Motor neuron (in vitro differentiated cells): ENCODE measurements around the gene HDDC3. TPM values are rescaled to one million over a fixed set of nuclear protein-coding genes. Genes with fewer than 3 reads are reported as not detected.
"Not testable (repeated sequence)": the region's sequence is repeated elsewhere in the genome, so short reads cannot be mapped to it uniquely, and the experiment has no call there.

Source experiments
- ATAC-seq, 8 experiments: fragments of 200-7000 bp; cut with Tn5 transposase; replicated peaks in 6 of 8; 2 replicates each; pipeline ENCODE4 v1.8.0; 2021; ENCODE audit warnings: mild to moderate bottlenecking in 8 of 8, moderate library complexity in 8 of 8
- H3K27ac ChIP-seq, 2 donors: fragments of 250-450 bp; sonication (Bioruptor Pico); 2 replicates each; pipeline ENCODE4 v1.9.0; 2021; ENCODE audit warnings: antibody characterized with exemption in 2 of 2, mild to moderate bottlenecking in 2 of 2, moderate library complexity in 1 of 2
- H3K4me1 ChIP-seq, 2 donors: fragments of 250-450 bp; sonication (Bioruptor Pico); replicated peaks in 1 of 2; 2 replicates each; pipeline ENCODE4 v1.6.1; 2021; ENCODE audit warnings: antibody characterized with exemption in 2 of 2, mild to moderate bottlenecking in 2 of 2, moderate library complexity in 1 of 2
- H3K4me3 ChIP-seq, 5 donors: fragments of 250-450 bp; sonication (Bioruptor Pico); 2 replicates each; pipeline ENCODE4 v1.9.0; 2021; ENCODE audit warnings: antibody characterized with exemption in 5 of 5, mild to moderate bottlenecking in 5 of 5, moderate library complexity in 4 of 5
- WGBS, 10 experiments: fragments of 450-650 bp; shearing (Covaris generic); methylation state at CpG; one replicate each; pipeline ENCODE4 v1.0.0; 2022; 5-methylcytosine and 5-hydroxymethylcytosine counted together
- in situ Hi-C, 9 experiments: fragments of 400-800 bp; cut with MboI; loops; one replicate each; pipeline ENCODE4 v1.15.0; 2021; ENCODE audit warnings: low sequenced_read_pairs in 9 of 9, low pct_unique_long_range_greater_than_20kb in 2 of 9; ENCODE audit not compliant: unreplicated experiment in 9 of 9
- total RNA-seq, 8 experiments: library from RNA; unstranded; fragments of 300-600 nt; gene quantifications; 2 replicates each; pipeline versions ENCODE4 v1.2.3 to v1.2.4, GENCODE V29; 2022

HDDC3 gene
- total RNA-seq, 8 experiments from 2014 or later = 10.1 to 22.4 (median 13.6) TPM

DNA sequence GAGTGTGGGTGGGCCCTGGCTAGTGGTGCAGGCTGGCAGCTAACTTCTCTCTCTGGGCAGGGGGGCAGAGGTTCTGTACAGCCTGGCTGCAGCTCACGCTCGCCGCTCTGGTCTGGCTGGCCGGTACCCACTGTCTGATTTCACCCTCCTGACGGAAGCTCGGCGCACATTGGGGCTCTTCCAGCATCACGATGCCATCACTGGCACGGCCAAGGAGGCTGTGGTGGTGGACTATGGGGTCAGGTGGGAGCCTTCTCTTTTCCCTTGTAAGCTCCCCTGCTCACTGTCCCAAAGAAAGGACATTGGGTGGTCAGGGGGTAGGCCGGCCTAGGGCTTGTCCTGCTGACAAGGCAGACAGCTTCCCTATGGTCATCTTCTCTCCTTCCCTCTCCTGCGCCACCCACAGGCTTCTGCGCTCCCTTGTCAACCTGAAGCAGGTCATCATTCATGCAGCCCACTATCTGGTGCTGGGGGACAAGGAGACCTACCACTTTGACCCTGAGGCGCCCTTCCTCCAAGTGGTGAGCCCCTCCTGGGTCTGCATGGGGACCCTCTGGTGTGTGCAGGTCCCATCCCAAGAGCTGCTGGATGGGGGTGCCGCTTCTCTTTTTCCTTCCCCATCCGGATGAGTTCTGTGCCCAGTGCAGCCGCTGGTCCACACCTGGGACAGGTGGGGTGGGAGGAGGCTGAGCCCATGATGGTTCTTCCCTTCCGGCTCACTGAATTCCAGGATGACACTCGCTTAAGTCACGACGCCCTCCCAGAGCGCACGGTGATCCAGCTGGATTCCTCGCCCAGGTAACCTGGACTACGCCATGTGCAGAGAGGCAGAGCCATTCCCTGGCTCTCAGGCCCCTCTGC, 21.7 kb downstream of the HDDC3 start:
- H3K4me1 ChIP-seq = peaks cover 5 to 6% of the 10 kb centered on the region in 2 donors
- in situ Hi-C loops = no loop called here
- WGBS, 10 experiments = 79 to 100% (median 98%) methylated on average over 2 to 9 of the region's 24 CpGs; no CpG with 5 or more reads in 5 of the 10 experiments
- no peak overlapping the region for H3K4me3 ChIP-seq
- no peak overlapping the region for H3K27ac ChIP-seq
- ATAC-seq = no peak

DNA sequence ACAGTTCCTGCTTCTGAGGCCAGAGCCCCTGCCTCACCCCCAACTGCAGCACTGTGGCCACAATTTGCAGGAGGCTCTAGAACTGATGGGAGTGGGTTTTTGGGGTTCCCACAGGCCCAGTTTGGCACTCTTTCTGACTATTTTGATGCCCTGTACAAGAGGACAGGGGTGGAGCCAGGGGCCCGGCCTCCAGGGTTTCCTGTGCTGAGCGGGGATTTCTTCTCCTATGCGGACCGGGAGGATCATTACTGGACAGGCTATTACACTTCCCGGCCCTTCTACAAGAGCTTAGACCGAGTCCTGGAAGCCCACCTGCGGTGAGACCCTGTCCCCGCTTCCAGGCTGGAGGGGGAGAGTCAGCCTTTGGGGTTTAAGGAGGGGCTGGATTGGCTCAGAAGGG, 22.4 kb downstream of the HDDC3 start:
- in situ Hi-C loops = no loop called here
- ATAC-seq = no peak
- H3K27ac ChIP-seq = no peak overlapping the region
- H3K4me1 ChIP-seq = no peaks in the 10 kb centered on the region
- H3K4me3 ChIP-seq = no peak overlapping the region
- WGBS, 10 experiments = 94 to 100% (median 99%) methylated on average over 3 to 5 of the region's 8 CpGs; no CpG with 5 or more reads in 6 of the 10 experiments

DNA sequence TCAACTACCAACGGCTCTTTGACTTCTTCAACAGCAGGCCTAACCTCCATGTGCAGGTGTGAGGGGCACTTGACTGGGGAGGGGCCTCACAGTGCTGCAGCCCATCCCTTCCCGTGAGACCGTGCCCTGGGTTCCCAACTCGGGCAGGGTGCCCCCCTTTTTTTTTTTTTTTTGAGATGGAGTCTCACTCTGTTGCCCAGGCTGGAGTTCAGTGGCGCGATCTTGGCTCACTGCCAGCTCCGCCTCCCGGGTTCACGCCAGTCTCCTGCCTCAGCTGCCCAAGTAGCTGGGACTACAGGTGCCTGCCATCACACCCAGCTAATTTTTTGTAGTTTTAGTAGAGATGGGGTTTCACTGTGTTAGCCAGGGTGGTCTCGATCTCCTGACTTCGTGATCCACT, 22.9 kb downstream of the HDDC3 start:
- H3K27ac ChIP-seq, in situ Hi-C loops, H3K4me3 ChIP-seq, ATAC-seq, H3K4me1 ChIP-seq: not testable (repeated sequence)
- WGBS, 10 experiments = 60 to 100% (median 88%) methylated on average over 1 to 7 of the region's 11 CpGs; no CpG with 5 or more reads in 2 of the 10 experiments

DNA sequence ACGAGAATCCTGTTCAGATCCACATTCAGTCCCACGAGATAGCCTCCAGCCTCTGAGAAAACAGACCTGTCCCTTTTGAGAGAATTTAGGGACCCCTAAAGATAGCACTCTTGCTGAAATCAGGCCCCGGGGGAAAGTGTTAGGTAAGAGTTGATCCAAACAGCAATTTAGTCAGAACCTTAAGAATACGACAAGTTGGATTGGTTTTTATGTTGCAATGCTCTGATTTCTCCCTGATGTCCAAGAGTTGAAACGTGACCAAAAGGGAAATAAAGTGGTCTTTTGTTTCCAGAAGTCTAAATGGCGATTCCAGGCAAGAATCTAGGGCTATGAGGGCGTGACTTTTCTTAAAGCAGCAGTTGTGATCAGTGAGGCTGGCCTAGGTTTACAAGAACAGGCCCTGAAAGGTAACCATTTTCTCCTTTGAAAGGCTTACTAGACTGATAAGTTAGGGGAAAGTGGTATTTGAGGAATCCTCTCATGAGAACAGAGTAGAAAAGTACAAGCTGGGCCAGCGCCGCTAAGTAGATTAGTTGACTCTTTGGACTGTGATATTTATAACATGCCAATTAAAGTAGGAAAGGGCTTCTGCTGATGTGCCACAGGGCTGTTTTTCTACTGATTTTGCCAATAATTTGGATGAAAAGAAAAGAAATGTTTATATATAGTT, 24.4 kb downstream of the HDDC3 start:
- 72 to 100% (median 89%) methylated on average over 1 to 8 of the region's 9 CpGs for WGBS, 10 experiments

DNA sequence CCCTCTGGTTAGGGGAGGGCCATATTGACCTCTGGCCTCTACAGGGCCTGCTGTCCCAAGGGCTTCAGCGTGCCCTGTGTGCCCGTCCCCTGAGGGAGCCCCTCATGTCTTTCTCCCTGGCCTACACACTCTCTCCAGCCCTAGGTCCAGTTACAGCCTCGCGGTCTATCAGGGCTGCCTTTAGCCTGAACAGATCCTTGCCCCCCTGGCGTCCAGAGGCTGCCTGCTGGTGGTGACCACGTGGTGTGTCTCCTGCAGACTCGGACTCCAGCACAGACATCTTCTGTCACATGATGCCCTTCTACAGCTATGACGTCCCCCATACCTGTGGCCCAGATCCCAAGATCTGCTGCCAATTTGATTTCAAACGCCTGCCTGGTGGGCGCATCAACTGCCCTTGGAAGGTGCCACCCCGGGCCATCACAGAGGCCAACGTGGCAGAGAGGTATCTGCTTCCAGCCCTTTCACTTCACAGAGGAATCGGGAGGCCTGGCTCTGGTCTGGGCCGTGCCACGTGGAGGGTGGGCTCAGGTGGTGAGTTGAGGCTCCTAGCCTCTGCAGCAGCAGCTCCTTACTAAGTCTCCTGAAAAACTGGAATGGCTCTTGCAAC, 25.2 kb downstream of the HDDC3 start:
- H3K4me3 ChIP-seq = no peak overlapping the region
- H3K4me1 ChIP-seq = peaks cover 5 to 8% of the 10 kb centered on the region in 2 donors
- 65 to 96% (median 82%) methylated on average over 1 to 5 of the region's 15 CpGs; no CpG with 5 or more reads in 5 of the 10 experiments for WGBS, 10 experiments
- in situ Hi-C loops = no loop called here
- ATAC-seq = no peak
- no peak overlapping the region for H3K27ac ChIP-seq

More for the DNA sequence above, 24.4 kb downstream of the HDDC3 start:
- ATAC-seq = no peak
- H3K27ac ChIP-seq = no peak overlapping the region
- no peak overlapping the region for H3K4me3 ChIP-seq
- in situ Hi-C loops = no loop called here
- H3K4me1 ChIP-seq = peaks cover 5 to 8% of the 10 kb centered on the region in 2 donors

DNA sequence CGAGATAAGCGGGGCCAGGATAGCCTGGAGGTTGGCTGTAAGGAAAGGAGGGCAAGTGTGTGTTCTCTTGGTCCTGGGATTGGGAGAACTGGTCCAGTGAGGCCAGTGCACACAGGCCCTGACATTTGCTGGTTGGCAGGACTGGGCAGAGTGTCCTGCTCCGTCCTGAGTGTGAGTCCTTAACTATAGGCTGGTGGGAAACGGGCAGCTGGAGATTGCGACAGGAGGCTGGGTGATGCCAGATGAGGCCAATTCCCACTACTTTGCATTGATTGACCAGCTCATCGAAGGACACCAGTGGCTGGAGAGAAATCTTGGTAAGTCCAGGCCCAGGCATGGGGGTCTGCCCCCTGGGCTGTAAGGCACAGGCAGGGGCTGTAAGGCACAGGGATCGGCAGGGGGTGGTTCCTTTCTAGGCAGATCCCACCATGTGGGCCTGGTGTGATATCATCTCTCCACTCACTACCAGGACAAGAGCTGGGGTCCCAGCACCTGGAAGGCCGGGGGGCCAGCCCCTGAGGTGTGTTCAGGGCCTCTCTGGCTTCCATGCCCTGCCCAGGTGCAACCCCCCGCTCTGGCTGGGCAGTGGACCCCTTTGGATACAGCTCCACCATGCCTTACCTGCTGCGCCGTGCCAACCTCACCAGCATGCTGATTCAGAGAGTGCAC, 26.0 kb downstream of the HDDC3 start:
- H3K4me1 ChIP-seq = peaks cover 8 to 14% of the 10 kb centered on the region in 2 donors
- in situ Hi-C loops = no loop called here
- 87 to 100% (median 94%) methylated on average over 2 to 3 of the region's 11 CpGs; no CpG with 5 or more reads in 4 of the 10 experiments for WGBS, 10 experiments
- ATAC-seq = no peak
- H3K27ac ChIP-seq = no peak overlapping the region
- H3K4me3 ChIP-seq = no peak overlapping the region

DNA sequence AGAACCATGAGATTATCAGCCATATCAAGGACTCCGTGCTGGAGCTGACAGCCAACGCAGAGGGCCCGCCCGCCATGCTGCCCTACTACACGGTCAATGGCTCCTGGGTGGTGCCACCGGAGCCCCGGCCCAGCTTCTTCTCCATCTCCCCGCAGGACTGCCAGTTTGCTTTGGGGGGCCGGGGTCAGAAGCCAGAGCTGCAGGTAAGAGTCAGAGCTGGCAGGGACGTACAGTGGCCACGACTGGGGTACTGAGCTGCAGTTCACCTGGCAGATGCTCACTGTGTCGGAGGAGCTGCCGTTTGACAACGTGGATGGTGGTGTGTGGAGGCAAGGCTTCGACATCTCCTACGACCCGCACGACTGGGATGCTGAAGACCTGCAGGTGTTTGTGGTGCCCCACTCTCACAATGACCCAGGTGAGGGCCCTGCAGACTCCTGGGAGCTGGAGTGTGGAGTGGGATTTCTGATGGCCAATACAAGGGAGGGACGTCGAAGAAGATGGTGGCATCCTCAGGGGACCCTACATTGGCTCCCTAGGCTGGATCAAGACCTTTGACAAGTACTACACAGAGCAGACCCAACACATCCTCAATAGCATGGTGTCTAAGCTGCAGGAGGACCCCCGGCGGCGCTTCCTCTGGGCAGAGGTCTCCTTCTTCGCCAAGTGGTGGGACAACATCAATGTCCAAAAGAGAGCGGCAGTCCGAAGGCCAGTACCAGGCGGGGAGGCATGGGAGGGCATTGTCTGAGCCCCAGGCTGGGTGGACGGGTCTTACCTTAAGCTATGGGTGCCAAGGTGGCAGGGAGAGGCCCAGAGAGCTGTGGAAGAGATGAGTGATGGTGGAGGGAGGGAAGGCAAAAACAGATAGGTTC, 26.8 kb downstream of the HDDC3 start:
- WGBS, 10 experiments = 92 to 100% (median 96%) methylated on average over 2 to 14 of the region's 28 CpGs; no CpG with 5 or more reads in 4 of the 10 experiments
- Histone ChIP-seq H3K4me1 (peaks cover 8 to 14% of the 10 kb centered on the region in 2 donors), H3K27ac (no peak overlapping the region), H3K4me3 (no peak overlapping the region)
- in situ Hi-C loops = no loop called here
- no peak for ATAC-seq

DNA sequence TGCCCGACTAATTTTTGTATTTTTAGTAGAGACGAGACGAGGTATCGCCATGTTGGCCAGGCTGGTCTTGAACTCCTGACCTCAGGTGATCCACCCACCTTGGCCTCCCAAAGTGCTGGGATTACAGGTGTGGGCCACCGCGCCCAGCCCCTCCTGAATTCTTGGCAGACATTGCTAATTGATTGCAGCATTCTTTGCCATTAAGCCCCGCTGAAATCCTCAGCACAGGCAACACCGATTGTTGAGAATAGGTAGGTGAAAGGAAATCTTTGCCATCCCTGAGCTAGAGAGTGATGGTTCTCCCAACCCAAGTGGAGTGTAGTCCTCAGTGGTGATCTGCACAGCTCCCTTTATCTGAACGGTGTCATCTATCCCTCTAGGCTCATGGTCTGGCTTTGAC, 27.6 kb downstream of the HDDC3 start:
- Histone ChIP-seq H3K27ac (no peak overlapping the region), H3K4me1 (peaks cover 8 to 14% of the 10 kb centered on the region in 2 donors), H3K4me3 (no peak overlapping the region)
- in situ Hi-C loops = no loop called here
- 60 to 100% (median 93%) methylated on average over 1 to 6 of the region's 9 CpGs; no CpG with 5 or more reads in 3 of the 10 experiments for WGBS, 10 experiments
- ATAC-seq = no peak

DNA sequence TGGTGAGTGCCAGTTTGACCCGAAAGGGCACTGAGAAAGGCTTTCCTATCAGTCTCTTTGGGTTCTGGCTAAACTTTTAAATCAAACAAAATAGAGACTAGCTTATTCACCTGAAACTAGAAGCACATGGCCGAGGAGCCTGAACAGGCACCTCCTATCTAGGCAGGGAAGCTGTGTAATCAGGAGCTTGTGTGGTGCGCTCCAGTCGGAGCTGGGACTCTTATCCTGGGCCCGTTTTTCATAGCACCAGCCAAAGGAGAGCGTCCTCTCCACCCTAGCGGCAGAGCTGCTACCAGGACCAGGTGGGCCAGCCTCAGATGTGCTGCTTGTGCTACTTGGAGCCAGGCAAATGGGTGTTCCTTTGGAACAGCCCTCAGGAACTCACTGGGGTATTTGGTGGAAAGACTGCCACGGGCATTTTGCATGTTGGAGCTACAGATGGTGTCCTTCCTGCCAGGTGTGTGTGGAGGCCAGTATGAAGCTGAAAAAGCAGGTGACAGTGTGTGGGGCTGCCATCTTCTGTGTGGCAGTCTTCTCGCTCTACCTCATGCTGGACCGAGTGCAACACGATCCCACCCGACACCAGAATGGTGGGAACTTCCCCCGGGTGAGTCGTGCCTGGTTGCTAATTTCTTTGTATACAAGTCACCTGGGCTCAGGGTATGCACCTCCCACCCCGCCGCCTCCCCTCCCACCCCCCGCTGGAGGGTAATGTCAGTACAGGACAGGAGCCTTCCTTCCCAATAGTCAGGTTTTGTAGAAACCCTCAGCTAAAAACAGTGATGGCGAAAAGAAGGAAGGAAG, 28.4 kb downstream of the HDDC3 start:
- 28 to 59% (median 55%) methylated on average over 1 to 10 of the region's 18 CpGs; no CpG with 5 or more reads in 3 of the 10 experiments for WGBS, 10 experiments
- in situ Hi-C loops = no loop called here
- ATAC-seq = no peak

DNA sequence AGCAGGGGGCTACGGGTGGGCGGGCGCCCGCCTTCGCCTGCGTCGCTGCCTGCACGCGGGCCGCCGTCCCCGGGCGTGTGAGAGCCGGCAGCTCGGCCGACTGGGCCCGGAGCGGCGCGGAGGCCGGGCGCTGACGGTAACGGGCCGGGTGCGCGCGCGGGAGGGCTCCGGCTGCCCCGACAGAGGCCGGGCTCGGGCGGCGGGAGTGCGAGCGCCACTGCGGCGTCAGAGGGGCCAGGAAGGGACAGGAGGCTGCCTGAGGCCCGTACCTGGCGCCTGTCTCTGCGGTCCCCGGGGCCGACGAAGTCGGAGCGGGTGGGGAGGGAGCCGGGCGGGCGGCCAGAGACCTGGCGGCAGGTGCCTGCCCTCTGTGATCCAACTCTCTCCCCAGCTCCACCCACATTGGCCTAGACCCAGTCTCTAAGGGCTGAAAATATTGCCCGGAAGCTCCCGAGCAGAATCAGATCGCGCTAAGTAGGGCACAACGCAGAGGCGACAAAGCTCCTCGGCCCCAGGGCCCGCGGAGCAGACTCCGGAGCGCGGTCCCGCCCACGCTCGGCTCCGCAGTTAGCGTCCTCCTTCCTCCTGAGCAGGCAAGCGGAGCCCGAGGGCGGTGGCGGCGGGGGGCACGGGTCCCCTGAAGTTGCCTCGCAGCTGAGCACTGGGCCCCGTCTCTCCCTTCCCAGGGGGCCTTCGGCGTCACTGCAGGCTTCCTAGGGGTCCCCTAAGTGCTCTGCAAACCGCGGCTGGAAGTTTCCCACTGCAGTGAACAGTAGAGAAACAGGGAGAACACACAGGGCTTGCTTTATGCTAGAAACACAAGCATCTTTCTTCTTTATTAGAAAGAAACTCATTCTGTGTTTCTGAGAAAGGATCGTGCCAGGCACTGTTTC, 29.3 kb downstream of the HDDC3 start, which contains the start of gene MAN2A2:
TSS of gene MAN2A2 (plus strand) at position 463 of the 893 bp plus-strand sequence. CDS start 906 bp downstream, outside the sequence.
- peak; percentile 54 to 65 (median 60) for ATAC-seq
- WGBS, 10 experiments = 0 to 20% (median 11%) methylated on average over 1 to 11 of the region's 81 CpGs; no CpG with 5 or more reads in 4 of the 10 experiments
- Histone ChIP-seq H3K27ac (peak within 1 kb of the TSS; percentile 50 to 74), H3K4me3 (peak within 1 kb of the TSS; percentile 52 to 64 (median 62)), H3K4me1 (peaks cover 8 to 14% of the 10 kb centered on the region in 2 donors)
- in situ Hi-C loops = no loop called here

More for the DNA sequence above, 28.4 kb downstream of the HDDC3 start:
- Histone ChIP-seq H3K4me1 (peaks cover 8 to 14% of the 10 kb centered on the region in 2 donors), H3K4me3 (peak overlapping the region; percentile 52 to 64 (median 62)), H3K27ac (no peak overlapping the region)
